Stimulated activated CD8-positive, alpha-beta memory T cell treated with anti-CD3 and anti-CD28 coated beads, Interleukin-7, amount 100 ng/mL, for 48 hours (primary cell): ENCODE measurements around the gene ZSWIM9.
"Not testable (repeated sequence)": the region's sequence is repeated elsewhere in the genome, so short reads cannot be mapped to it uniquely, and the experiment has no call there.

Source experiments
- DNase-seq, 2 donors: peaks; one replicate each; pipeline ENCODE4 v3.0.0-alpha.2; 2020; ENCODE audit warnings: low read depth in 1 of 2; ENCODE audit errors: extremely low read depth in 1 of 2

ZSWIM9 gene

GRCh38 chr19:48213959-48214358 lies 43.5 kb downstream of the ZSWIM9 start:
- DNase-seq: no peak

- no peak for DNase-seq
Observed at GRCh38 chr19:48216933-48217332, 46.5 kb downstream of the ZSWIM9 start.

- DNase-seq: no peak
Observed at GRCh38 chr19:48218997-48219396, 48.5 kb downstream of the ZSWIM9 start.

GRCh38 chr19:48220784-48221183 lies 50.3 kb downstream of the ZSWIM9 start:
- DNase-seq: not testable (repeated sequence)

DNA sequence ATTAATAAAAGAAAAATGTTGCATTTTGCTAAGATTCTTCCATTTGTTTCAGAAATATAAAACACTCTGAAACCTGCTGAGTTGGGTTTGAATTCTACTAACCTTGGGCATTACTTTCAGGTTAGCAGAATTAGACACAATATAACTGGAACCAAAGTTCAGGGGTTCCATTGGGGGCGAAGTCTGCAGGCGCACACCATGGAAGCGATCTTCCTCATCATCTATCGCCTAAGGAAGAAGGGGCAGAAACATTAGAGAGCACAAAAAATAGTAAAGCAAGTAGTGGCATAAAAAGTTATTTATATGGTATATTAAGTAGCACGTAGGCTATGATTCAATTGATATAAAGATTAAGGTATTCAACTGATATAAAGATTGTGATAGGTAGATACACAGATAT lies 51.1 kb downstream of the ZSWIM9 start:
- no peak for DNase-seq

- peak; percentile 24 to 64 for DNase-seq
Observed at GRCh38 chr19:48230555-48231129, 60.2 kb downstream of the ZSWIM9 start.

DNA sequence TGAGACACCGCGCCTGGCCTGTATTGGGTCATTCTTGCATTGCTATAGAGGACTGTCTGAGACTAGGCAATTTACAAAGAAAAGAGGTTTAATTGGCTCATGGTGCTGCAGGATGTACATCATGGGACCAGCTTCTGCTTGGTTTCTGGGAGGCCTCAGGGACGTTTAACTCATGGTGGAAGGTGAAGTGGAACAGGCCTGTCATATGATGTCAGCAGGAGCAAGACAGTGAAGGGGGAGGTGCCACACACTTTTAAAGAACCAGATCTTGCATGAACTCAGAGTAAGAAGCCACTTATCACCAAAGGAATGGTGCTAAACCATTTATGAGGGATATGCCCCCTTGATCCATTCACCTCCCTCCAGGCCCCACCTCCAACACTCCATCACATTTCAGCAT lies 66.6 kb downstream of the ZSWIM9 start:
- DNase-seq: no peak

GRCh38 chr19:48239120-48239519 lies 68.6 kb downstream of the ZSWIM9 start:
- no peak for DNase-seq

DNA sequence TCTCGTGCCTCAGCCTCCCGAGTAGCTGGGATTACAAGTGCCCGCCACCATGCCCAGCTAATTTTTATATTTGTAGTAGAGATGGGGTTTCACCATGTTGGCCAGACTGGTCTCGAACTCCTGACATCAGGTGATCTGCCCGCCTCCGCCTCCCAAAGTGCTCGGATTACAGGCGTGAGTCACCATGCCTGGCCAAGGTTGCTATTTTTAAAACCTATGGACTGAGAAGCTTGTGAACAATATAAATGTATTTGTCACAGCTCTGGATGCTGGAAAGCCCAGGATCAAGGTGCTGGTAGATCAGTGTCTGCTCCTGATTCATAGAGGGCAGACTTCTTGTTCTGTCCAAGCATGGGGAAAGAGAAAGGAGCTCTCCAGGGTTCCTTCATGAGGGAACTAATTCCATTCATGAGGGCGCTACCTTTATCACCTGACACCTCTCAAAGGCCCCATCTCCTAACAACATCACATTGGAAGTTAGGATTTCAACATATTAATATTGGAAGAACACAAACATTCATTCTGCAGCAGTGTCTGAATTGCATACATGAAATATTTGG lies 69.2 kb downstream of the ZSWIM9 start:
- DNase-seq: no peak

- not testable (repeated sequence) for DNase-seq
Observed at GRCh38 chr19:48241771-48242170, 71.3 kb downstream of the ZSWIM9 start.

GRCh38 chr19:48244281-48244680 lies 73.8 kb downstream of the ZSWIM9 start:
- DNase-seq: no peak

- DNase-seq: no peak
Observed at GRCh38 chr19:48246101-48246500, 75.6 kb downstream of the ZSWIM9 start.

DNA sequence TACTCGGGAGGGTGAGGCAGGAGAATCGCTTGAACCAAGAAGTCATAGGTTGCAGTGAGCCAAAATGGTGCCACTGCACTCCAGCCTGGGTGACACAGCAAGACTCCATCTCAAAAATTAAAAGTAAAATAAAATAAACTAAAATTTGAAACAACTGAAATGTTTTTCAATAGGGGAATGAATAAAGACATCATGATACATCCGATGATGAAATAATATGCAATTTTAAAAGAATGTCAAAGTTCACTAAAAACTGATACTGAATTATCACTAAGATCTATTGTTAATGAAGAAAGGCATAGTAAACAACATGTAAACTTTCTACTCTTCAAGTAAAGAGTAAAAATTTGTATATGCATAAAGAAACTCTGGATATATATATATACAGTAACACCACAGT lies 76.7 kb downstream of the ZSWIM9 start:
- no peak for DNase-seq
